Tibial nerve (tissue), 4 donors: ENCODE measurements around the gene UGT3A2. TPM values are rescaled to one million over a fixed set of nuclear protein-coding genes. Genes with fewer than 3 reads are reported as not detected.

Source experiments
- DNase-seq, 2 donors: peaks; one replicate each; pipeline ENCODE4 v3.0.0-alpha.2; 2019; ENCODE audit warnings: low spot score in 2 of 2
- H3K27ac ChIP-seq, 4 donors: fragments of 200-600 bp; sonication (generic) in 3 of 4; one replicate each; pipeline ENCODE4 v1.5.1; 2017 to 2019; ENCODE audit warnings: mild to moderate bottlenecking in 1 of 4
- H3K27me3 ChIP-seq, 2 donors: fragments of 200-600 bp; sonication (generic) in 1 of 2; one replicate each; pipeline versions ENCODE4 v1.5.1 to v1.6.0; 2017 to 2019
- H3K36me3 ChIP-seq, 3 donors: fragments of 200-600 bp; sonication (generic); one replicate each; pipeline ENCODE4 v1.5.1; 2018 to 2019
- H3K4me1 ChIP-seq, 4 donors: fragments of 200-600 bp; sonication (generic) in 3 of 4; one replicate each; pipeline ENCODE4 v1.5.1; 2017 to 2019
- H3K4me3 ChIP-seq, 4 donors: fragments of 200-600 bp; sonication (generic) in 3 of 4; one replicate each; pipeline ENCODE4 v1.5.1; 2017 to 2019; ENCODE audit warnings: mild to moderate bottlenecking in 1 of 4, moderate library complexity in 1 of 4
- H3K9me3 ChIP-seq, 4 donors: fragments of 200-600 bp; sonication (generic) in 3 of 4; one replicate each; pipeline ENCODE4 v1.5.1; 2017 to 2019
- EP300 ChIP-seq, 2 donors: sonication (generic); formaldehyde crosslinking; IDR thresholded peaks; one replicate each; pipeline ENCODE4 v1.6.1; 2017; ENCODE audit warnings: antibody characterized with exemption in 2 of 2, mild to moderate bottlenecking in 1 of 2
- POLR2A ChIP-seq, 2 donors: fragments of 450-650 bp; IDR thresholded peaks; one replicate each; pipeline ENCODE4 v1.6.1; 2017; ENCODE audit warnings: antibody characterized with exemption in 2 of 2, mild to moderate bottlenecking in 2 of 2, moderate library complexity in 2 of 2
- WGBS, 2 donors: methylation state at CpG; one replicate each; pipeline ENCODE4 v1.1.5; 2018; 5-methylcytosine and 5-hydroxymethylcytosine counted together
- total RNA-seq, 4 donors: library from RNA; depleted of rRNA; stranded (reverse); fragments of >200 nt; gene quantifications; one replicate each; pipeline ENCODE4 v1.1.0, GENCODE V29; 2016
- TF ChIP-seq, protein P1 (sequence below), 5 experiments: fragments of 200-600 bp in 3 of 5; fragments of 450-650 bp in 2 of 5; sonication (generic) in 3 of 5; IDR thresholded peaks; one replicate each; pipeline ENCODE4 v1.5.1; 2016 to 2019; ENCODE audit warnings: antibody characterized with exemption in 5 of 5, mild to moderate bottlenecking in 3 of 5, moderate library complexity in 2 of 5

Gene UGT3A2
- total RNA-seq, 4 donors from 2014 or later: not detected

DNA sequence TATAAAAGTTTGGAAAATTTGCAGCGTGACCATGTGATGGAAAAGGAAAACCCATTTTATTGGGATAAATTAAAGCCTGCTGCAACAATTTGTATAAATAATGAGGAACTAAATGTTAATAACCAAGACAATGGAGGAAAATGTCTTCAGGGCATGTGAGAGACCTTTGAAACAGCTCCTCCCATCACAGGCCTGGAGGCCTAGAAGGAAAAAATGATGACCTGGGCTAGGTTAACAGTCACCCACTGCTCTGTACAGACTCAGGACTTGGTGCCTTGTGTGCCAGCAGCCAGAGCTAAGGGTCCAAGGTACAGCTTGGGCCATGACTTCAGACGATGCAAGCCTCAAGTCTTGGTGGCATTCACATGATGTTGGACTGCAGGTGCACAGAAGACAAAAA is 53.5 kb downstream of the UGT3A2 start:
- no peaks in the 10 kb centered on the region for H3K4me1 ChIP-seq
- no peak overlapping the region for H3K27ac ChIP-seq
- no peaks in the 10 kb centered on the region for H3K36me3 ChIP-seq
- TF ChIP-seq, protein P1, sequence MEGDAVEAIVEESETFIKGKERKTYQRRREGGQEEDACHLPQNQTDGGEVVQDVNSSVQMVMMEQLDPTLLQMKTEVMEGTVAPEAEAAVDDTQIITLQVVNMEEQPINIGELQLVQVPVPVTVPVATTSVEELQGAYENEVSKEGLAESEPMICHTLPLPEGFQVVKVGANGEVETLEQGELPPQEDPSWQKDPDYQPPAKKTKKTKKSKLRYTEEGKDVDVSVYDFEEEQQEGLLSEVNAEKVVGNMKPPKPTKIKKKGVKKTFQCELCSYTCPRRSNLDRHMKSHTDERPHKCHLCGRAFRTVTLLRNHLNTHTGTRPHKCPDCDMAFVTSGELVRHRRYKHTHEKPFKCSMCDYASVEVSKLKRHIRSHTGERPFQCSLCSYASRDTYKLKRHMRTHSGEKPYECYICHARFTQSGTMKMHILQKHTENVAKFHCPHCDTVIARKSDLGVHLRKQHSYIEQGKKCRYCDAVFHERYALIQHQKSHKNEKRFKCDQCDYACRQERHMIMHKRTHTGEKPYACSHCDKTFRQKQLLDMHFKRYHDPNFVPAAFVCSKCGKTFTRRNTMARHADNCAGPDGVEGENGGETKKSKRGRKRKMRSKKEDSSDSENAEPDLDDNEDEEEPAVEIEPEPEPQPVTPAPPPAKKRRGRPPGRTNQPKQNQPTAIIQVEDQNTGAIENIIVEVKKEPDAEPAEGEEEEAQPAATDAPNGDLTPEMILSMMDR (IDR thresholded peaks at IDR 0.05): no peak
- TF ChIP-seq POLR2A (IDR thresholded peaks at IDR 0.05) (no peak), EP300 (IDR thresholded peaks at IDR 0.05) (no peak)
- DNase-seq: no peak
- no peaks in the 10 kb centered on the region for H3K27me3 ChIP-seq
- no peak overlapping the region for H3K4me3 ChIP-seq
- WGBS, 2 donors: 82 to 88% methylated on average over 2 of the region's 2 CpGs
- peaks cover 0 to 36% (median 0%) of the 10 kb centered on the region in 4 donors for H3K9me3 ChIP-seq

DNA sequence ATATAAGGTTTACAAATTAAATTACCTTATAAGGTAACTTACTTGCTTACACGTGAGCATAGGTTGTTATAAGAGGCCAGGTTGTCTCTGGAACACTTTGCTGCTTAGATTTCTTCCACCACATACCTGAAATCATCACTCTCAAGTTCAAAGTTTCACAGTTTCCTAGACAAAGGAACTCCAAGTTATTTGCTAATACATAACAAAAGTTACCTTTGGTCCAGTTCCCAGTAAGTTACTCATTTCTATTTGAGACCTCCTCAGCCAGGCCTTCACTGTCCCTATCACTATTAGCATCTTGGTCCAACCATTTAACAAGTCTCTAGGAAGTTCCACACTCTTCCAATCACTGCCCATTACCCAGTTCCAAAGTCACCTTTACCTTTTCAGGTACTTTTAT is 57.0 kb downstream of the UGT3A2 start:
- Histone ChIP-seq H3K27ac (no peak overlapping the region), H3K36me3 (no peaks in the 10 kb centered on the region), H3K9me3 (peaks cover 0 to 17% (median 0%) of the 10 kb centered on the region in 4 donors), H3K27me3 (no peaks in the 10 kb centered on the region), H3K4me1 (no peaks in the 10 kb centered on the region), H3K4me3 (no peak overlapping the region)
- TF ChIP-seq EP300 (IDR thresholded peaks at IDR 0.05): no peak
- TF ChIP-seq, protein P1 (IDR thresholded peaks at IDR 0.05): no peak
- TF ChIP-seq POLR2A (IDR thresholded peaks at IDR 0.05): no peak
- DNase-seq: no peak
- 57 to 59% methylated on average over 1 of the region's 1 CpG for WGBS, 2 donors

DNA sequence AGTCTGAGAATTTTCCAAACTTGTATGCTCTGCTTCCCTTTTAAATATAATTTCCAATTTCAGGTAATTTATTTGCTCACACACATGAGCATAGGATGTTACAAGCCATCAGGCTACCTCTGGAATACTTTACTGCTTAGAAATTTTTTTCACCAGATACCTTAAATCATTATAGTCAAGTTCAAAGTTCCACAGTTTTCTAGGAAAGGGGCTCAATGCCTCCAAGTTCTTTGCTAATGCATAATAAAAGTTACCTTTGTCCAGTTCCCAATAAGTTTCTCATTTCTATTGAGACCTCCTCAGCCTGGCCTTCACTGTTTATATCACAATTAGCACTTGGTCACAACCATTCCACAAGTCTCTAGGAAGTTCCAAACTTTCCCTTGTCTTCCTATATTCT is 59.3 kb downstream of the UGT3A2 start:
- Histone ChIP-seq H3K4me3 (no peak overlapping the region), H3K27me3 (no peaks in the 10 kb centered on the region), H3K9me3 (peaks cover 0 to 11% (median 0%) of the 10 kb centered on the region in 4 donors), H3K4me1 (no peaks in the 10 kb centered on the region), H3K36me3 (no peaks in the 10 kb centered on the region), H3K27ac (no peak overlapping the region)
- DNase-seq: no peak
- TF ChIP-seq POLR2A (IDR thresholded peaks at IDR 0.05) (no peak), EP300 (IDR thresholded peaks at IDR 0.05) (no peak)
- TF ChIP-seq, protein P1 (IDR thresholded peaks at IDR 0.05): no peak

DNA sequence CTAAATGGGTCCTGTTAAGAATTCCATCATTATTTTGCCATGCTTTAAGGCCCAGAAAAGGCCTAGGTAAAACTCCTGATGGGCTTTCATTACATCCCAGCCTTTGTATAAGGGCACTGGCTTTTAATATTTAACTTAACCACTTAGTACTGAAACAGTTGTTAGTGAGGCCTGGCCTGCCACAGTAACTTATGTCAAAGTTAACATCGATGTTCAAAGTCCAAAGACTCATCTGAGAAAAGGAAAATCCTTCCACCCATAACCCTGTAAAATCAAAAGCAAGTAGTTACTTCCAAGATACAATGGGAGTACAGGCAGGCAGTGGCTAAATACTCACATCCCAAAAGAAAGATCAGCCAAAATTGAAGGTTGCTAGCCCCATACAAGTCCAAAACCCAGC is 60.5 kb downstream of the UGT3A2 start:
- WGBS, 2 donors: 76 to 92% methylated on average over 1 of the region's 1 CpG
- no peaks in the 10 kb centered on the region for H3K27me3 ChIP-seq
- TF ChIP-seq POLR2A (IDR thresholded peaks at IDR 0.05) (no peak), EP300 (IDR thresholded peaks at IDR 0.05) (no peak)
- TF ChIP-seq, protein P1 (IDR thresholded peaks at IDR 0.05): no peak
- H3K9me3 ChIP-seq: peaks cover 0 to 6% (median 0%) of the 10 kb centered on the region in 4 donors
- no peaks in the 10 kb centered on the region for H3K4me1 ChIP-seq
- no peak for DNase-seq
- H3K36me3 ChIP-seq: no peaks in the 10 kb centered on the region
- no peak overlapping the region for H3K27ac ChIP-seq
- H3K4me3 ChIP-seq: no peak overlapping the region

DNA sequence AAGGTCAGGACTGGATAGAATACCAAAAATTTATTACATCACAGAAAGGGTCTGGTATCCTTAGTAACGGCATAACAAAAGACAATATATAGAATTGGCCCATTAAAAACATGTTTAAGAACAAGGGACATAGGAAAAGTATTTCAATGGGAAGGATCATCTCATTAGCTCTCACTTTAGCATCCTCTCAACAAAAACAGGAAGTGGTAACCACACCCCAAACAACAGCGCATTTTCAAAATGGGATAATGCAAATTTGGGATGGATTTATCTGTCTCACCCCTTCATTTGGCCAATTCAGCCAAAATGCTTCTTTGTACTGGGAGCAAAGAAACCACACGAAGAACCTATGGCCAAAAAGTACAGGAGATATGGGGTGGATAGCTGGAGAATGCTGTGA is 65.7 kb downstream of the UGT3A2 start:
- TF ChIP-seq POLR2A (IDR thresholded peaks at IDR 0.05) (no peak), EP300 (IDR thresholded peaks at IDR 0.05) (no peak)
- TF ChIP-seq, protein P1 (IDR thresholded peaks at IDR 0.05): no peak

More for the DNA sequence above, 65.7 kb downstream of the UGT3A2 start:
- Histone ChIP-seq H3K9me3 (no peaks in the 10 kb centered on the region), H3K36me3 (no peaks in the 10 kb centered on the region), H3K4me1 (no peaks in the 10 kb centered on the region), H3K27me3 (no peaks in the 10 kb centered on the region), H3K27ac (no peak overlapping the region), H3K4me3 (no peak overlapping the region)
- DNase-seq: no peak
- WGBS, 2 donors: 82% methylated on average over 3 of the region's 3 CpGs
